GM12878 (cell line): ENCODE measurements around the gene ELP2. TPM values are rescaled to one million over a fixed set of nuclear protein-coding genes. Genes with fewer than 3 reads are reported as not detected.

ENCODE experiments used
- GATAD2B ChIP-seq: fragments of 450-650 bp; conservative IDR thresholded peaks from 2 replicates; pipeline ENCODE4 v1.6.1; 2017; ENCODE audit warnings: low read depth, mild to moderate bottlenecking, moderate library complexity
- HDAC2 ChIP-seq: fragments of 200-600 bp; sonication (generic); IDR thresholded peaks from 2 replicates; pipeline ENCODE4 v1.6.1; 2017
- HDGF ChIP-seq: fragments of 450-650 bp; IDR thresholded peaks from 2 replicates; pipeline ENCODE4 v1.6.1; 2016; ENCODE audit warnings: antibody characterized with exemption
- KDM1A ChIP-seq: fragments of 200-600 bp; sonication (generic); IDR thresholded peaks from 2 replicates; pipeline ENCODE4 v1.6.1; 2016; ENCODE audit warnings: borderline replicate concordance
- NFXL1 ChIP-seq: fragments of 450-650 bp; IDR thresholded peaks from 2 replicates; pipeline ENCODE4 v1.6.1; 2017; ENCODE audit warnings: antibody characterized with exemption, mild to moderate bottlenecking, borderline replicate concordance
- NFYB ChIP-seq: IDR thresholded peaks from 2 replicates; pipeline ENCODE4 v1.6.1; 2011; ENCODE audit warnings: low read depth, mild to moderate bottlenecking, low read length, improper control_type of control experiment, moderate library complexity; ENCODE audit not compliant: insufficient read depth
- NR2C2 ChIP-seq: IDR thresholded peaks from 2 replicates; pipeline ENCODE4 v1.6.1; 2011; ENCODE audit warnings: borderline replicate concordance, low read depth; ENCODE audit not compliant: control insufficient read depth, insufficient read length
- RFX5 ChIP-seq: IDR thresholded peaks from 2 replicates; pipeline ENCODE4 v1.6.1; 2011; ENCODE audit warnings: low read depth, low read length, improper control_type of control experiment
- SIN3A ChIP-seq: IDR thresholded peaks from 2 replicates; pipeline ENCODE4 v1.6.1; 2012; ENCODE audit warnings: low read depth, low read length, improper control_type of control experiment
- SMC3 ChIP-seq: IDR thresholded peaks from 2 replicates; pipeline ENCODE4 v1.6.1; 2011; ENCODE audit warnings: low read length, improper control_type of control experiment, borderline replicate concordance
- SREBF1 ChIP-seq: IDR thresholded peaks from 2 replicates; pipeline ENCODE4 v1.6.1; 2012; ENCODE audit warnings: mild to moderate bottlenecking, low read length
- SUZ12 ChIP-seq: fragments of 200-600 bp; sonication (generic); IDR thresholded peaks from one replicate; pipeline ENCODE4 v1.6.1; 2018; ENCODE audit warnings: antibody characterized with exemption, mild to moderate bottlenecking; ENCODE audit not compliant: unreplicated experiment
- TARDBP ChIP-seq: IDR thresholded peaks from 2 replicates; pipeline ENCODE4 v1.6.1; 2016; ENCODE audit warnings: borderline replicate concordance
- TBL1XR1 ChIP-seq: IDR thresholded peaks from 2 replicates; pipeline ENCODE4 v1.6.1; 2012; ENCODE audit warnings: low read depth, low read length, improper control_type of control experiment
- TCF3 ChIP-seq: IDR thresholded peaks from 2 replicates; pipeline ENCODE4 v1.6.1; 2012; ENCODE audit warnings: low read depth, mild to moderate bottlenecking, low read length, borderline replicate concordance; ENCODE audit not compliant: insufficient read depth
- ZZZ3 ChIP-seq: IDR thresholded peaks from 2 replicates; pipeline ENCODE4 v1.6.1; 2011; ENCODE audit warnings: low read depth; ENCODE audit not compliant: control insufficient read depth, insufficient read length
- polyA plus RNA-seq, 11 experiments: library from polyadenylated mRNA; depleted of rRNA in 4 of 11; unstranded in 6 of 11; stranded (reverse) in 5 of 11; fragments of >200 nt; fragmentation: Nextera tagmentation in 4 of 11; fragmentation: Illumina TruSeq in 1 of 11; extraction: Ambion mirVana in 4 of 11; extraction: Trizol in 1 of 11; gene quantifications; 1 replicate in 1 of 11; 2 replicates in 10 of 11; pipeline versions ENCODE4 v1.2.1 to v1.2.3, GENCODE V29; 2011 to 2016; ENCODE audit warnings: inconsistent platforms in 2 of 11, missing spikeins in 2 of 11, low read depth in 1 of 11
- total RNA-seq, 4 experiments: library from RNA; depleted of rRNA in 3 of 4; stranded (reverse); fragments of >200 nt in 3 of 4; fragmentation: Illumina TruSeq in 1 of 4; extraction: Trizol in 1 of 4; gene quantifications; 2 replicates each; pipeline versions ENCODE4 v1.2.1 to v1.2.3, GENCODE V29; 2013 to 2021
- TF ChIP-seq, protein P1 (sequence below): fragments of 450-650 bp; formaldehyde crosslinking; IDR thresholded peaks from 2 replicates; pipeline ENCODE4 v1.4.0; 2020; ENCODE audit warnings: mild to moderate bottlenecking, moderate library complexity
- TF ChIP-seq, protein P2 (sequence below): fragments of 450-650 bp; IDR thresholded peaks from 2 replicates; pipeline ENCODE4 v1.6.1; 2017; ENCODE audit warnings: mild to moderate bottlenecking, moderate library complexity
- TF ChIP-seq, protein P3 (sequence below): fragments of 450-650 bp; IDR thresholded peaks from 2 replicates; pipeline ENCODE4 v1.6.1; 2017; ENCODE audit warnings: mild to moderate bottlenecking, low read depth, inconsistent platforms; ENCODE audit not compliant: poor library complexity, severe bottlenecking

Gene ELP2
- total and polyA plus RNA-seq, 10 of the 15 experiments (the other 5 are each of a cell fraction or from before 2014, with no cell fraction given) = 56.9 to 134 (median 88.5) TPM

DNA sequence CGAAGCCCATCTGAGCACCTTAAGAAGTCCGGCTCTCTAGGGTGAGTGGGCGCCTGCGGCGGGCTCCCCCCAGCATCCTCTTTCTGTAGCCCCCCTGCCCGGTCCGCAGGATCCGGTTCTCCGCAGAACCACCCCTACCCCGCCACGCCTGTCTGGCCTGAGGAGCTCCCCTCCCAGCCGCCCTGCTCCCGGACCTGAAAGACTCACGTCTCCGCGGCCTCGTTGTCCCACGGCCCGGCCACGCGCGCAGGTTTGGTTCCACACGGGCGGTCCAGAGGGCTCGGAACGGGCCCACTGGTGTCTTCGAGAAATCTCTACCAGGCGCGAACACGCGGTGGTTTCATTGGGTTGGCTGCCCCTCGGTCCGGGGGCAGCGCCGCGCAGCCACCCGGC, 796 bp upstream of the ELP2 start (continued):
- TF ChIP-seq, protein P1, sequence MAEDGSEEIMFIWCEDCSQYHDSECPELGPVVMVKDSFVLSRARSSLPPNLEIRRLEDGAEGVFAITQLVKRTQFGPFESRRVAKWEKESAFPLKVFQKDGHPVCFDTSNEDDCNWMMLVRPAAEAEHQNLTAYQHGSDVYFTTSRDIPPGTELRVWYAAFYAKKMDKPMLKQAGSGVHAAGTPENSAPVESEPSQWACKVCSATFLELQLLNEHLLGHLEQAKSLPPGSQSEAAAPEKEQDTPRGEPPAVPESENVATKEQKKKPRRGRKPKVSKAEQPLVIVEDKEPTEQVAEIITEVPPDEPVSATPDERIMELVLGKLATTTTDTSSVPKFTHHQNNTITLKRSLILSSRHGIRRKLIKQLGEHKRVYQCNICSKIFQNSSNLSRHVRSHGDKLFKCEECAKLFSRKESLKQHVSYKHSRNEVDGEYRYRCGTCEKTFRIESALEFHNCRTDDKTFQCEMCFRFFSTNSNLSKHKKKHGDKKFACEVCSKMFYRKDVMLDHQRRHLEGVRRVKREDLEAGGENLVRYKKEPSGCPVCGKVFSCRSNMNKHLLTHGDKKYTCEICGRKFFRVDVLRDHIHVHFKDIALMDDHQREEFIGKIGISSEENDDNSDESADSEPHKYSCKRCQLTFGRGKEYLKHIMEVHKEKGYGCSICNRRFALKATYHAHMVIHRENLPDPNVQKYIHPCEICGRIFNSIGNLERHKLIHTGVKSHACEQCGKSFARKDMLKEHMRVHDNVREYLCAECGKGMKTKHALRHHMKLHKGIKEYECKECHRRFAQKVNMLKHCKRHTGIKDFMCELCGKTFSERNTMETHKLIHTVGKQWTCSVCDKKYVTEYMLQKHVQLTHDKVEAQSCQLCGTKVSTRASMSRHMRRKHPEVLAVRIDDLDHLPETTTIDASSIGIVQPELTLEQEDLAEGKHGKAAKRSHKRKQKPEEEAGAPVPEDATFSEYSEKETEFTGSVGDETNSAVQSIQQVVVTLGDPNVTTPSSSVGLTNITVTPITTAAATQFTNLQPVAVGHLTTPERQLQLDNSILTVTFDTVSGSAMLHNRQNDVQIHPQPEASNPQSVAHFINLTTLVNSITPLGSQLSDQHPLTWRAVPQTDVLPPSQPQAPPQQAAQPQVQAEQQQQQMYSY (CRISPR knock-in tag) = no peak
- TF ChIP-seq SREBF1 = no peak
- no peak for TF ChIP-seq HDGF
- TF ChIP-seq TCF3 = no peak
- TF ChIP-seq TARDBP = no peak
- no peak for TF ChIP-seq TBL1XR1
- TF ChIP-seq SUZ12 = no peak
- TF ChIP-seq, protein P2, sequence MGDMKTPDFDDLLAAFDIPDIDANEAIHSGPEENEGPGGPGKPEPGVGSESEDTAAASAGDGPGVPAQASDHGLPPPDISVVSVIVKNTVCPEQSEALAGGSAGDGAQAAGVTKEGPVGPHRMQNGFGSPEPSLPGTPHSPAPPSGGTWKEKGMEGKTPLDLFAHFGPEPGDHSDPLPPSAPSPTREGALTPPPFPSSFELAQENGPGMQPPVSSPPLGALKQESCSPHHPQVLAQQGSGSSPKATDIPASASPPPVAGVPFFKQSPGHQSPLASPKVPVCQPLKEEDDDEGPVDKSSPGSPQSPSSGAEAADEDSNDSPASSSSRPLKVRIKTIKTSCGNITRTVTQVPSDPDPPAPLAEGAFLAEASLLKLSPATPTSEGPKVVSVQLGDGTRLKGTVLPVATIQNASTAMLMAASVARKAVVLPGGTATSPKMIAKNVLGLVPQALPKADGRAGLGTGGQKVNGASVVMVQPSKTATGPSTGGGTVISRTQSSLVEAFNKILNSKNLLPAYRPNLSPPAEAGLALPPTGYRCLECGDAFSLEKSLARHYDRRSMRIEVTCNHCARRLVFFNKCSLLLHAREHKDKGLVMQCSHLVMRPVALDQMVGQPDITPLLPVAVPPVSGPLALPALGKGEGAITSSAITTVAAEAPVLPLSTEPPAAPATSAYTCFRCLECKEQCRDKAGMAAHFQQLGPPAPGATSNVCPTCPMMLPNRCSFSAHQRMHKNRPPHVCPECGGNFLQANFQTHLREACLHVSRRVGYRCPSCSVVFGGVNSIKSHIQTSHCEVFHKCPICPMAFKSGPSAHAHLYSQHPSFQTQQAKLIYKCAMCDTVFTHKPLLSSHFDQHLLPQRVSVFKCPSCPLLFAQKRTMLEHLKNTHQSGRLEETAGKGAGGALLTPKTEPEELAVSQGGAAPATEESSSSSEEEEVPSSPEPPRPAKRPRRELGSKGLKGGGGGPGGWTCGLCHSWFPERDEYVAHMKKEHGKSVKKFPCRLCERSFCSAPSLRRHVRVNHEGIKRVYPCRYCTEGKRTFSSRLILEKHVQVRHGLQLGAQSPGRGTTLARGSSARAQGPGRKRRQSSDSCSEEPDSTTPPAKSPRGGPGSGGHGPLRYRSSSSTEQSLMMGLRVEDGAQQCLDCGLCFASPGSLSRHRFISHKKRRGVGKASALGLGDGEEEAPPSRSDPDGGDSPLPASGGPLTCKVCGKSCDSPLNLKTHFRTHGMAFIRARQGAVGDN = peak; percentile 76; the same call in 1 of the 2 replicates
- no peak for TF ChIP-seq NR2C2
- no peak for TF ChIP-seq NFXL1
- no peak for TF ChIP-seq NFYB
- TF ChIP-seq RFX5 = no peak
- TF ChIP-seq GATAD2B = no peak
- TF ChIP-seq SMC3 = no peak
- no peak for TF ChIP-seq KDM1A
- TF ChIP-seq ZZZ3 = no peak
- TF ChIP-seq, protein P3, sequence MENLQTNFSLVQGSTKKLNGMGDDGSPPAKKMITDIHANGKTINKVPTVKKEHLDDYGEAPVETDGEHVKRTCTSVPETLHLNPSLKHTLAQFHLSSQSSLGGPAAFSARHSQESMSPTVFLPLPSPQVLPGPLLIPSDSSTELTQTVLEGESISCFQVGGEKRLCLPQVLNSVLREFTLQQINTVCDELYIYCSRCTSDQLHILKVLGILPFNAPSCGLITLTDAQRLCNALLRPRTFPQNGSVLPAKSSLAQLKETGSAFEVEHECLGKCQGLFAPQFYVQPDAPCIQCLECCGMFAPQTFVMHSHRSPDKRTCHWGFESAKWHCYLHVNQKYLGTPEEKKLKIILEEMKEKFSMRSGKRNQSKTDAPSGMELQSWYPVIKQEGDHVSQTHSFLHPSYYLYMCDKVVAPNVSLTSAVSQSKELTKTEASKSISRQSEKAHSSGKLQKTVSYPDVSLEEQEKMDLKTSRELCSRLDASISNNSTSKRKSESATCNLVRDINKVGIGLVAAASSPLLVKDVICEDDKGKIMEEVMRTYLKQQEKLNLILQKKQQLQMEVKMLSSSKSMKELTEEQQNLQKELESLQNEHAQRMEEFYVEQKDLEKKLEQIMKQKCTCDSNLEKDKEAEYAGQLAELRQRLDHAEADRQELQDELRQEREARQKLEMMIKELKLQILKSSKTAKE = no peak
- TF ChIP-seq SIN3A = 0 out of 2 replicates have a peak, but pooled peaks have one; percentile 36
- TF ChIP-seq HDAC2 = no peak
